Erythroblast (primary cell): ENCODE results near the gene KRTAP10-3.

Source experiments
- GATA1 ChIP-seq: IDR thresholded peaks from 2 replicates; pipeline ENCODE4 v1.6.1; 2011; ENCODE audit warnings: low read depth, mild to moderate bottlenecking, control low read depth, low read length, moderate library complexity
- POLR2A ChIP-seq: IDR thresholded peaks from 2 replicates; pipeline ENCODE4 v1.6.1; 2011; ENCODE audit warnings: mild to moderate bottlenecking, low read length

DNA sequence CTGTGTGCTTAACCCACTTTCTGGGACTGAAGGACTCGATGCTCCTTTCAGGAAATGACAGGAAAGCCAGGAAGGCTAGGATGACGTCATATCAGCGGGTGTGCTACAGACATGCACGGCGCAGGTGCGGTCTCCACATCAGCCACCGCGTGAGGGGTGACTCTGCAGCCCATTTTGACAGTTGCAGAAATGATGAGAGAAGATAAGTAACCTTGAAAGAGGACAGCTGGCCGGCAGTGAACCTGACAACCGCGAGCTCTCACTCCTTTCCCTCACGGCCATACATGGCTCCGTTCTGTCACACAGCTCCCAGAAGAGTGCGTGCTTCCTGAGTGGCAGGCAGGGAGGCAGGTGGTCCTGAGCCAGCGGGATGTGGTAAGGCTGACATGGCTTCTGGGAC, 23.5 kb upstream of the KRTAP10-3 start:
- TF ChIP-seq POLR2A (no peak), GATA1 (no peak)
